GOT3 (cell line): ENCODE measurements around the gene CEP19.

Source experiments
- DNase-seq: peaks from one replicate; lab custom pipeline; 2025; ENCODE audit warnings: mixed read lengths; lab: John Stamatoyannopoulos, UW

CEP19 gene

GRCh38 chr3:196662711-196663571, 49.1 kb downstream of the CEP19 start:
- no peak for DNase-seq

- no peak for DNase-seq
Observed at GRCh38 chr3:196662033-196662432, 50.0 kb downstream of the CEP19 start.

DNA sequence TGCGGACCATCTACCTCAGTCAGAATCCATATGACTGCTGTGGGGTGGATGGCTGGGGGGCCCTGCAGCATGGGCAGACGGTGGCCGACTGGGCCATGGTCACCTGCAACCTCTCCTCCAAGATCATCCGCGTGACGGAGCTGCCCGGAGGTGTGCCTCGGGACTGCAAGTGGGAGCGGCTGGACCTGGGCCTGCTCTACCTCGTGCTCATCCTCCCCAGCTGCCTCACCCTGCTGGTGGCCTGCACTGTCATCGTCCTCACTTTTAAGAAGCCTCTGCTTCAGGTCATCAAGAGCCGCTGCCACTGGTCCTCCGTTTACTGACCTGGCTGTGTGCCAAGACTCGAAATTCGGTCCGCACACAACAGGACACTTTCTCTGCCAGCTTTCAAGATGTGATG, 50.6 kb downstream of the CEP19 start:
- DNase-seq: no peak

- DNase-seq: no peak
Observed at GRCh38 chr3:196660381-196661166, 51.5 kb downstream of the CEP19 start.

- no peak for DNase-seq
Observed at GRCh38 chr3:196659901-196660351, 52.1 kb downstream of the CEP19 start.
